CD8-positive, alpha-beta memory T cell (primary cell): ENCODE measurements around the gene PCDH7. TPM values are rescaled to one million over a fixed set of nuclear protein-coding genes. Genes with fewer than 3 reads are reported as not detected.

ENCODE experiments used
- CTCF ChIA-PET: fragments of 350-600 bp; sonication (Branson Sonifier 250); formaldehyde crosslinking; loops from one replicate; lab custom pipeline; 2021; ENCODE audit warnings: antibody characterized with exemption; lab: Charles Lee
- POLR2A ChIA-PET: fragments of 350-600 bp; sonication (Branson Sonifier 250); formaldehyde crosslinking; loops from one replicate; lab custom pipeline; 2021; ENCODE audit warnings: antibody characterized with exemption; lab: Charles Lee
- DNase-seq, 5 donors: peaks; one replicate each; pipeline versions ENCODE4 v3.0.0 to v3.0.0-alpha.2; 2020 to 2022; ENCODE audit warnings: mixed read lengths in 1 of 5
- H3K27ac ChIP-seq: one replicate; pipeline ENCODE4 v1.7.0; 2013; ENCODE audit warnings: low read depth, mild to moderate bottlenecking, low read length, moderate library complexity
- H3K27me3 ChIP-seq: 2 replicates; pipeline ENCODE4 v1.7.0; 2013; ENCODE audit warnings: low read length, mild to moderate bottlenecking; ENCODE audit not compliant: insufficient read depth, poor library complexity, severe bottlenecking
- H3K36me3 ChIP-seq: 2 replicates; pipeline ENCODE4 v1.7.0; 2013; ENCODE audit warnings: mild to moderate bottlenecking, low read length, moderate library complexity; ENCODE audit not compliant: insufficient read depth
- H3K4me1 ChIP-seq: 2 replicates; pipeline ENCODE4 v1.7.0; 2013; ENCODE audit warnings: mild to moderate bottlenecking, low read length, moderate library complexity; ENCODE audit not compliant: insufficient read depth
- H3K4me3 ChIP-seq: 2 replicates; pipeline ENCODE4 v1.7.0; 2013; ENCODE audit warnings: mild to moderate bottlenecking, low read length
- H3K9me3 ChIP-seq: 2 replicates; pipeline ENCODE4 v1.7.0; 2013; ENCODE audit warnings: mild to moderate bottlenecking, low read length
- H3K27ac Mint-ChIP-seq, 8 donors: one replicate each; pipeline ENCODE4 v1.8.0; 2020 to 2021; ENCODE audit warnings: mixed read lengths in 8 of 8, mild to moderate bottlenecking in 6 of 8, inconsistent platforms in 3 of 8, moderate library complexity in 3 of 8
- H3K27me3 Mint-ChIP-seq, 2 donors: one replicate each; pipeline ENCODE4 v1.8.0; 2020 to 2021; ENCODE audit warnings: mixed read lengths in 2 of 2, mild to moderate bottlenecking in 1 of 2, moderate library complexity in 1 of 2
- H3K36me3 Mint-ChIP-seq, 3 donors: one replicate each; pipeline ENCODE4 v1.8.0; 2020 to 2021; ENCODE audit warnings: mixed read lengths in 3 of 3, inconsistent platforms in 1 of 3, mild to moderate bottlenecking in 1 of 3
- H3K4me1 Mint-ChIP-seq, 3 donors: one replicate each; pipeline ENCODE4 v1.8.0; 2020 to 2021; ENCODE audit warnings: mixed read lengths in 3 of 3, inconsistent platforms in 1 of 3, mild to moderate bottlenecking in 1 of 3
- H3K4me3 Mint-ChIP-seq, 7 donors: one replicate each; pipeline ENCODE4 v1.8.0; 2020 to 2021; ENCODE audit warnings: mixed read lengths in 7 of 7, mild to moderate bottlenecking in 6 of 7, moderate library complexity in 4 of 7, inconsistent platforms in 2 of 7
- H3K9me3 Mint-ChIP-seq, 5 donors: one replicate each; pipeline ENCODE4 v1.8.0; 2020 to 2022; ENCODE audit warnings: mixed read lengths in 5 of 5, mild to moderate bottlenecking in 3 of 5, moderate library complexity in 2 of 5, inconsistent platforms in 1 of 5
- polyA plus RNA-seq: library from polyadenylated mRNA; unstranded; fragments of 300-500 nt; fragmentation: Illumina TruSeq; gene quantifications from one replicate; pipeline ENCODE4 v1.2.3, GENCODE V29; 2021
- total RNA-seq, 2 experiments: library from RNA; stranded (reverse); gene quantifications; one replicate each; pipeline ENCODE4 v1.2.3, GENCODE V29; 2021

PCDH7 gene
- total and polyA plus RNA-seq, 3 experiments from 2014 or later: not detected

DNA sequence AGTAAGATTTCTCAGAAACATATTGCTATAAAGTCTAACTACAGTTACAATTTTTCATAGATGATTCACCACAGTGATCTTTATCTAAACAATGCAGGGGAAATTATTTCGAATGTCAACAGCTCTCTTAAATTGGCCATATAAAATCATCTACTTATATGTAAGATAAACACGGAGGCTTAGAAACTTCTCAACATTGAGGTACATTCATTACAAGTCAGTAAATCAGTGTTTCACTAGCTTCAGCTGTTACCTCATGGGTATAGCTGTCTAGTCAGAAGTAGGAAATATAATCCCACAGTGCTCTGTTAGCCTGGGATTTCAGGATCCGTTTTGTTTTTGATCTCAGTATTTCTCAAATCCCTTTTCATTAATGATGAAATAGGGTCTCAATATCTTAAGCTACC lies 43.2 kb downstream of the PCDH7 start:
- no peak for DNase-seq
- no peaks in the 10 kb centered on the region for H3K9me3 ChIP-seq
- H3K27ac Mint-ChIP-seq: no peak overlapping the region
- ChIA-PET POLR2A (no interaction called here), CTCF (no interaction called here)
- no peaks in the 10 kb centered on the region for H3K27me3 Mint-ChIP-seq
- no peaks in the 10 kb centered on the region for H3K4me1 ChIP-seq
- no peak overlapping the region for H3K4me3 Mint-ChIP-seq
- H3K36me3 Mint-ChIP-seq: no peaks in the 10 kb centered on the region
- no peaks in the 10 kb centered on the region for H3K27me3 ChIP-seq
- H3K9me3 Mint-ChIP-seq: peaks cover 0 to 8% (median 4%) of the 10 kb centered on the region in 5 donors
- H3K36me3 ChIP-seq: no peaks in the 10 kb centered on the region
- no peak overlapping the region for H3K4me3 ChIP-seq
- H3K27ac ChIP-seq: no peak overlapping the region
- H3K4me1 Mint-ChIP-seq: no peaks in the 10 kb centered on the region

DNA sequence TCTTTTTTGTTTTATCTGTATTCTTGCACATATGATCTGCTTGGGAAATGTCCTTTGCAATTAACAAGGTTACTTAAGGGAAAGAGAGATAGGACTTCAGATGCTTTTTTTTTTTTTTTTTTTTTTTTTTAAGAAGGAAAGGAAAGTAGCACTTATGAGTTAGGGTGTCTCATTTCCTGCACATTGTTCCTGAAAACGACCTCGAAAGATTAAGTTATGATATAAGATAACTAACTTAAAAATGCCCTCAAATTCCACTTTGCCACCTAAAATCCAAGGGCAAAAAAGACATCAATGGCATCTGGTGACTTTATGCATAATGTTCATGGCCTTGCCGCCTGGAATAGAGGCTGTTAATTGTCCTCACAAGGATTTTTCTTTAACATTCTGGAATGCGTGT lies 44.9 kb downstream of the PCDH7 start:
- H3K4me1 Mint-ChIP-seq: no peaks in the 10 kb centered on the region
- no peak overlapping the region for H3K27ac Mint-ChIP-seq
- H3K36me3 Mint-ChIP-seq: no peaks in the 10 kb centered on the region
- peaks cover 0 to 13% (median 0%) of the 10 kb centered on the region in 5 donors for H3K9me3 Mint-ChIP-seq
- Histone ChIP-seq H3K27me3 (no peaks in the 10 kb centered on the region), H3K36me3 (no peaks in the 10 kb centered on the region), H3K27ac (no peak overlapping the region), H3K4me3 (no peak overlapping the region), H3K9me3 (no peaks in the 10 kb centered on the region), H3K4me1 (no peaks in the 10 kb centered on the region)
- ChIA-PET POLR2A (no interaction called here), CTCF (no interaction called here)
- H3K27me3 Mint-ChIP-seq: no peaks in the 10 kb centered on the region
- no peak overlapping the region for H3K4me3 Mint-ChIP-seq
- DNase-seq: no peak

- Mint-ChIP-seq H3K27ac (no peak overlapping the region), H3K9me3 (peaks cover 0 to 13% (median 0%) of the 10 kb centered on the region in 5 donors), H3K27me3 (no peaks in the 10 kb centered on the region), H3K4me3 (no peak overlapping the region), H3K4me1 (no peaks in the 10 kb centered on the region), H3K36me3 (no peaks in the 10 kb centered on the region)
- POLR2A ChIA-PET: no interaction called here
- no peak overlapping the region for H3K4me3 ChIP-seq
- H3K36me3 ChIP-seq: no peaks in the 10 kb centered on the region
- H3K27me3 ChIP-seq: no peaks in the 10 kb centered on the region
- no peaks in the 10 kb centered on the region for H3K4me1 ChIP-seq
- H3K27ac ChIP-seq: no peak overlapping the region
- CTCF ChIA-PET: no interaction called here
- no peaks in the 10 kb centered on the region for H3K9me3 ChIP-seq
- no peak for DNase-seq
Observed at GRCh38 chr4:30767147-30767845, 47.1 kb downstream of the PCDH7 start.

GRCh38 chr4:30768277-30768676 lies 48.1 kb downstream of the PCDH7 start:
- H3K27ac Mint-ChIP-seq: no peak overlapping the region
- POLR2A ChIA-PET: no interaction called here

GRCh38 chr4:30769093-30769492 lies 48.9 kb downstream of the PCDH7 start:
- H3K9me3 ChIP-seq: no peaks in the 10 kb centered on the region
- no peaks in the 10 kb centered on the region for H3K27me3 ChIP-seq
- Mint-ChIP-seq H3K4me1 (no peaks in the 10 kb centered on the region), H3K27ac (no peak overlapping the region), H3K9me3 (peaks cover 0 to 19% (median 0%) of the 10 kb centered on the region in 5 donors), H3K36me3 (no peaks in the 10 kb centered on the region), H3K27me3 (no peaks in the 10 kb centered on the region), H3K4me3 (no peak overlapping the region)
- ChIA-PET CTCF (interaction anchor here (1.0 kb wide), 1 partner anchor 11 kb away, joined by 3 read pairs; no protein-coding TSS in a partner anchor), POLR2A (no interaction called here)
- H3K4me1 ChIP-seq: no peaks in the 10 kb centered on the region
- no peak overlapping the region for H3K27ac ChIP-seq
- H3K36me3 ChIP-seq: no peaks in the 10 kb centered on the region
- no peak overlapping the region for H3K4me3 ChIP-seq
- DNase-seq: no peak

More at GRCh38 chr4:30768277-30768676, 48.1 kb downstream of the PCDH7 start:
- Histone ChIP-seq H3K4me1 (no peaks in the 10 kb centered on the region), H3K36me3 (no peaks in the 10 kb centered on the region), H3K4me3 (no peak overlapping the region), H3K9me3 (no peaks in the 10 kb centered on the region), H3K27me3 (no peaks in the 10 kb centered on the region), H3K27ac (no peak overlapping the region)
- DNase-seq: no peak
- CTCF ChIA-PET: no interaction called here
- Mint-ChIP-seq H3K4me1 (no peaks in the 10 kb centered on the region), H3K27me3 (no peaks in the 10 kb centered on the region), H3K4me3 (no peak overlapping the region), H3K9me3 (peaks cover 0 to 15% (median 0%) of the 10 kb centered on the region in 5 donors), H3K36me3 (no peaks in the 10 kb centered on the region)

- no peaks in the 10 kb centered on the region for H3K36me3 Mint-ChIP-seq
Observed at GRCh38 chr4:30770049-30770549, 49.9 kb downstream of the PCDH7 start.

DNA sequence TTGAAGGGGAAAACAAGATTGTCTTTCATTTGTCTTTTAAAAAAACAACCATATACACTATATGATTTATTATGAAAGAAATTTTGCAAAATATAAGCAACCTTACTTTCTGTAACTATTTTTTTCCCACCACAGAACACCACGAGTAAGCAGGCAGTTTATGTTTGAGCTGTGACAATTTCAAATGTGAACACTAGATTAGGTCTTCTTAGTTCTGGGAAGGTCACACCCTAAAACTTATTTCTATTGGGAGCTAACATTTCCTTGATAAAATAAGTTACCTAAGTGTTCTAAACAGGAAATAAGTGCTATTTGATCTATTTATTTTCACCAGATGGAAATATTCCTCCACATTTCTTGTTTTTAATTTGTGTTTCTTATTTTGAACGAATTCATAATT lies 50.6 kb downstream of the PCDH7 start:
- no peak for DNase-seq
- no peaks in the 10 kb centered on the region for H3K36me3 Mint-ChIP-seq
- no peak overlapping the region for H3K4me3 Mint-ChIP-seq

More at GRCh38 chr4:30770049-30770549, 49.9 kb downstream of the PCDH7 start:
- no peaks in the 10 kb centered on the region for H3K36me3 ChIP-seq
- H3K4me1 ChIP-seq: no peaks in the 10 kb centered on the region
- no peak overlapping the region for H3K27ac Mint-ChIP-seq
- no peaks in the 10 kb centered on the region for H3K9me3 ChIP-seq
- H3K9me3 Mint-ChIP-seq: peaks cover 0 to 24% (median 4%) of the 10 kb centered on the region in 5 donors
- ChIA-PET POLR2A (no interaction called here), CTCF (interaction anchor here (1.0 kb wide), 1 partner anchor 12 kb away, joined by 3 read pairs; no protein-coding TSS in a partner anchor)
- no peaks in the 10 kb centered on the region for H3K27me3 Mint-ChIP-seq
- DNase-seq: no peak
- no peak overlapping the region for H3K27ac ChIP-seq
- no peak overlapping the region for H3K4me3 ChIP-seq
- H3K4me3 Mint-ChIP-seq: no peak overlapping the region
- H3K27me3 ChIP-seq: no peaks in the 10 kb centered on the region
- no peaks in the 10 kb centered on the region for H3K4me1 Mint-ChIP-seq

GRCh38 chr4:30776451-30776850 lies 56.3 kb downstream of the PCDH7 start:
- Mint-ChIP-seq H3K9me3 (peaks cover 0 to 25% (median 11%) of the 10 kb centered on the region in 5 donors), H3K27me3 (no peaks in the 10 kb centered on the region), H3K4me3 (no peak overlapping the region), H3K4me1 (no peaks in the 10 kb centered on the region), H3K36me3 (no peaks in the 10 kb centered on the region), H3K27ac (no peak overlapping the region)
- Histone ChIP-seq H3K27ac (no peak overlapping the region), H3K9me3 (no peaks in the 10 kb centered on the region), H3K36me3 (no peaks in the 10 kb centered on the region), H3K4me1 (no peaks in the 10 kb centered on the region), H3K4me3 (no peak overlapping the region), H3K27me3 (no peaks in the 10 kb centered on the region)
- ChIA-PET POLR2A (no interaction called here), CTCF (no interaction called here)
- DNase-seq: no peak

More for the DNA sequence above, 50.6 kb downstream of the PCDH7 start:
- Histone ChIP-seq H3K4me3 (no peak overlapping the region), H3K27me3 (no peaks in the 10 kb centered on the region), H3K4me1 (no peaks in the 10 kb centered on the region), H3K27ac (no peak overlapping the region), H3K9me3 (no peaks in the 10 kb centered on the region), H3K36me3 (no peaks in the 10 kb centered on the region)
- Mint-ChIP-seq H3K27ac (no peak overlapping the region), H3K4me1 (no peaks in the 10 kb centered on the region), H3K9me3 (peaks cover 0 to 24% (median 4%) of the 10 kb centered on the region in 5 donors), H3K27me3 (no peaks in the 10 kb centered on the region)
- CTCF ChIA-PET: interaction anchor here (0.9 kb wide), 1 partner anchor 14 kb away, joined by 4 read pairs; no protein-coding TSS in a partner anchor
- POLR2A ChIA-PET: no interaction called here
